NCI-H460 (cell line): ENCODE results near the gene FOXJ3. TPM values are rescaled to one million over a fixed set of nuclear protein-coding genes. Genes with fewer than 3 reads are reported as not detected.

Experiments used
- DNase-seq: peaks from one replicate; pipeline ENCODE4 v3.0.0-alpha.2; 2016; ENCODE audit warnings: low read depth; ENCODE audit errors: extremely low read depth
- total RNA-seq: library from RNA; depleted of rRNA; stranded (reverse); fragments of >200 nt; shearing (Covaris generic); gene quantifications from 2 replicates; pipeline ENCODE4 v1.2.3, GENCODE V29; 2014

Gene FOXJ3
- total RNA-seq, 1 experiment from 2014 or later = 30.0 TPM

DNA sequence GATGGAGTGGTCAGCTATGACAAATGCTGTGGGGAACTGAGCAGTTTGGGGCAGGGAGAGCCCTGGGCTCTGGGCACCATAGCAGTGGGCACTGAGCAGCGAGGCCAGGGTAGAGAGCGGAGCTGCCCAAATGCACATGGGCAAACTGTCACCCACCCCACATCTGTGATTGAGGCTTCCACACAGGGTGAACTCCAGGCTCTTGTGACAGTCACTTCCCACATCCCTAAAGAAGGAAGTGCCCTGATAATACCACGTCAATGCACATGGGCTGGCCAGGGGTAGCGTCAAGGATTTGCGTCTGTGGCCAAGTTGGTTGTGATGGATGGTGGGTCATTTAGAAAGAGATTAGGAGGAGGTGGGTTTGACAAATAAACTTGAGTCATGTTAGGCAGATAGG lies 184.4 kb downstream of the FOXJ3 start:
- no peak for DNase-seq

GRCh38 chr1:42148166-42148565 lies 186.9 kb downstream of the FOXJ3 start:
- no peak for DNase-seq

DNA sequence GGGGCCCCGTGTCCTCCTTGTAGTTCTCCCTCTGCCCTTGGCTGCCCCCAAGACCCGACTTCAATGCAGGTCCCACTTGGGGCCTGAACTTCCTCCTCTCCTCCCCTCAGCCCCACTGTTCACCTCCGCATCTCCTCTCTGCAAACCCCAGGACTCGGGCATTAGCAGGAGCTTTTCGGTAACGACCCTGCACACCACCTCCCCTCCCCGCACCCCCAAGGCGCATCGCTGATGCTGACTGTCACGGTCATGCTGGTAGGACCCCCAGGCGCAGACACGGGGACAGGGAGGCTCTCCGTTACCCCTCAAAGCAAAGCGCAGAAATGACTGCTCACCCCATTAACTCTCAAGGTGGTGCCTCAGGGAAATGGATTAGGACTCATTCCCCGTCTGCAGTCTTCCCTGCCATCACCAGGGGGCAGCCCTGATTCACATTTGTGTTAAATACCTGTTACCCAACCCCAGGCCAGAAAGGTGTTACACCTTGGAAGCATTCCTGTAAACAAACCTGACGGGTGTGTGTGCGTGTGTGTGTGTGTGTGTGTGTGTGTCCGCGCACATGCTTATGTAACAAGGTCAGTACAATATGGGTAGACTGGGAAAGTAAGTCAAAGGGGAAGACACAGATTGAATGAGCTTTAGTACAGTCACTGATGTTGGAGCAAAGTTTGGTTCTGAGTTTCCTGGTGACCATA lies 188.3 kb downstream of the FOXJ3 start:
- peak; percentile 56 for DNase-seq

DNA sequence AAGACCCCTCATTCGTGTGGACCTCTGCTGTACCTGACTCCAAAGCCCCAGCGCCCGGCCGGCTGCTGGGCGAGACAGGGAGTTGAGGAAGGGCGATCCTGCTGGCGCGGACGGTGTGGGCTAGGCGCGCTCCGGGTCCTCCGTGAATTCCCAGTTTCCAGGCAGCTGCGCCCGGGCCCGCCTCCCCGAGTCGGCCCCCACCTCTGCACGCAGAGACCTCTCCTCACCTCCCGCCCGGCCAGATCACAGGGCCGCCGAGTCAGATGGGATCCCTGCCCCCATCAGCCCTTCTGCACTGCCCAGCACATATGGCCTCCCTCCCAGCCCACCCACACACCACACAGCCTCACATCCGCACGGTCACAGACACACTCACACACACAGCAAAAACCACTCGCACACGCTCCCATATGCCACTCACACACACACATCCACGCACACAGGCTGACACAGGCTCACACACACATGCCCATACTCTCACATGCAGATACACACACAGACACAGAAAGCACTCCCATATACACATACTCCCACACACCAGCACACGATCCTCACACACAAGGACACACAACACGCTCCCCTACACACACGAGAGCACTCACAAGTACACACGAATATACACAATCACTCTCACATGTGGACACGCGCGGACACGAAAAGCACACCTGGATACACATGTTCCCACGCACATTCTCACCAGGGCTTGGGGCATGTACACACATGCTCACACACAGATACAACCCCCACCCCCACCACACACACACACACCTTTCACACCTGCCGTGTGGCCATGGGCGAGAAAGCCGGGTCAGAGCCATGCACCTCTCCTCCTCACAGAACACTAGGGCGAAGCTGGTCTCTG lies 189.0 kb downstream of the FOXJ3 start:
- no peak for DNase-seq

DNA sequence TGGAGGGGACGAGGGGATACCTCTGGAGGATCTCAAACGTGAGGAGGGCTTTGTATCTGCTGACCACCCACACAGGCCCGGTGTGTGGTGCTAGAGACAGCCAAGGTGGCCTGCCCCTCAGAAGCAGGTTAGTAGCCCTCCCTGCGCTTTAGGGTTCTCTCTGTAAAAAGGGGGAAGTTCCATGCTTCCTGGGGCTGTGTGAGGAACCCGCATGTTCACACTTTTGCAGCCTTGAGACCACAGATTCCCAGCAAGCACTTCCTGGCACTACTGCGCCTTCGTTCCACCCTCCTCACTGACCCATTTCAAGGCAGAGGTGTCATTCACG lies 189.7 kb downstream of the FOXJ3 start:
- no peak for DNase-seq

GRCh38 chr1:42144711-42145388 lies 190.2 kb downstream of the FOXJ3 start:
- no peak for DNase-seq

- no peak for DNase-seq
Observed at GRCh38 chr1:42143896-42144710, 190.9 kb downstream of the FOXJ3 start.

DNA sequence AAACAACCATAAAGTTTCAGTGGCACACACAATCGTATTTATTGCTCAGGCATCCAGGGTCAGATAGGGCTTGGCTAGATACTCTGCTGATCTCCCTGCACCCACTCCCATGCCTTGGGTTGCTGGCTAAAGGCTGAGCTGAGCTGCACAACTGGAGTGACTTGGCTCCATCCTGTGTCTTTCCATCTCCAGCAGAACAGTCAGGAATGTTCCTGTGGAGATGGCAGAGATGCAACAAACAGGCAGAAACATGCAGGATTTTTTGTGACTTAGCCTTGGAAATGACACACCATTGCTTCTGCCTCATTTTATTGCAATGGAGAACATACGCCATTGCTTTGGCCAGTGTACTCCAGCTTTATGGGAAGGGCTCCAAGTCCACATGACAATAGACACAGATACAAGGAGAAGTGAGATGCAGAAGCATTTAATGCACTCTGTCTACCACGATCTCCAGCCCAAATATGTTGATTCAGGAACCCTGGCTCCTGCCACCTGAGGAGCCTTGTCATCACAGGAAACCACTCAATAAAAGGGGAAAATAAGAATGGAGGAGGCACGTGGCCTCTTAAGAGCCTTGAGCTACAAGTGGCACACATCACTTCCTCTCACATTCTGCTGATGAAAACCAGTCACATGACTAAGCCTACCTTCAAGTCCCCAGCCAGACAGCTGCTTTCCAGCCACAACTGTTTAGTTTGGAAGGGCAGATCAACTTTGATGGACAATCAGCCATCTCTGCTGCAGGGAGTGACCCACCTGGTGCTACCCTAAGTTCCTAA lies 191.9 kb downstream of the FOXJ3 start:
- DNase-seq = no peak

DNA sequence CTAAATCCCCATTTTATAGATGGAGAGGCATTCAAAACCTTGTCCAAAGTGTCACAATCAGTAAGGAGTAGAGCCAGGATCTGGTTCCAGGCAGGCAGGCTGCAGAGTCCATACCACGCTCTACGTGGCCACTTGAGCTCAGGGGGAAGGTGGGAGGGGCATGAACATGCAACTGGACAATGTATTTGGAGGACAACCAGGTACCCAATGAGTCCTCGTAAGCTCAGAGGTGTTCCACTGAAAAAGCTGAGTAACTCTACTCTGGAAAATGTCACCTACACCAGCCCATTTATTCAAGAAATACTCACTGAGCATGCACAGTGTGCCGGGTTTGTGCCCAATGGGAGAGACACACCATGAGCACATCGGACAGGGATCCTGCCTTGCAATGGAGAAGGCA lies 193.1 kb downstream of the FOXJ3 start:
- no peak for DNase-seq

- DNase-seq = no peak
Observed at GRCh38 chr1:42140191-42140590, 194.8 kb downstream of the FOXJ3 start.

GRCh38 chr1:42139444-42139843 lies 195.6 kb downstream of the FOXJ3 start:
- no peak for DNase-seq

DNA sequence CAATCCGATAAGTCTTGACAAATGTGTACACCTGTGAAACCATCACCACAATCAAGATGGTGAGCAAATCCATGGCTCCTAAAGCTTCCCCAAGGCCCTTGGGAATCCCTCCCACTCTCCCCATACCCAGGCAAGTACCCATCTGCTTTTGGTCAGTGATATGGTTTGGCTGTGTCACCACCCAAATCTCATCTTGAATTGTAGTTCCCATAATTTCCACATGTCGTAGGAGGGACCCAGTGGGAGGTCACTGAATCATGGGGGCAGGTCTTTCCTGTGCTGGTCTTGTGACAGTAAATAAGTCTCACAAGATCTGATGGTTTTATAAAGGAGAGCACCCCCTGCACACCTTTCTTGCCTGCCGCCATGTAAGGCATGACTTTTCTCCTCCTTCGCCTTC lies 196.4 kb downstream of the FOXJ3 start:
- no peak for DNase-seq

DNA sequence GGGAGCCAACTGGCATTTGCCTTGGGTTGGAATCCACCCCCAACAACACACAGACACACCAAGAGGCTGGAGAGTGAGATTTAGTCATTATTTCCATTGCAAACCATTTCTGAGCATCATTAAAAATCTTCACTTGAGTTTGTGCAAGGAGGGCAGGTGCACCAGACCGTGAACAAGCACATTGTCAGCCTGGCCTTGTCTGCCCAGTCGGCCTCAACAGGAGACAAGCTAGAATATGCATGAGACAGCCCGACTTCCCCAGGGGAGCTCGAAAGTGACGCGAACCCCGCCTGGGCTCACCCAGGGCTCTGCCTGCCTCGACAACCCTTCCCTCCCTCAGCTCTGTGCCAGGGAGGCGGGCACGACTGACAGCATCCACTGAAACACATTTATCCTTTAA lies 197.3 kb downstream of the FOXJ3 start:
- no peak for DNase-seq

DNA sequence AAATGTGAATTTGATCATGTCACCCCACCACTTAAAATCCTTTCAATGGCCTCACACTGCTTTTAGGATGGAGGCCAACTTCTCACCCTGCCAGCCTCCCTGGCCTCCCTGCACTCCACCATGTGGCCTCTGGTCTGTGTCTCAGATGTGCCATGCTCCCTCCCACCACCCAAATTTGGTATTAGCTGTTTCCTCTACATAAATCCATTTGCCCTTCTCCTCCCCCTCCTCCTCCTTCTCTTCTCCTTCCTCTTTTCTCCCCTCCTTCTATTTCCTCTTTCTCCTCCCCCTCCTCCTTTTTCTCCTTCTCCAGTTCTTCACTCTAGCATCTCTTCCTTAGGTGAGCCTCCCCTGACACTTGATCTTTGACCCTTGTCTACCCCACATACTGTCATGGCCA lies 198.6 kb downstream of the FOXJ3 start:
- DNase-seq = no peak

DNA sequence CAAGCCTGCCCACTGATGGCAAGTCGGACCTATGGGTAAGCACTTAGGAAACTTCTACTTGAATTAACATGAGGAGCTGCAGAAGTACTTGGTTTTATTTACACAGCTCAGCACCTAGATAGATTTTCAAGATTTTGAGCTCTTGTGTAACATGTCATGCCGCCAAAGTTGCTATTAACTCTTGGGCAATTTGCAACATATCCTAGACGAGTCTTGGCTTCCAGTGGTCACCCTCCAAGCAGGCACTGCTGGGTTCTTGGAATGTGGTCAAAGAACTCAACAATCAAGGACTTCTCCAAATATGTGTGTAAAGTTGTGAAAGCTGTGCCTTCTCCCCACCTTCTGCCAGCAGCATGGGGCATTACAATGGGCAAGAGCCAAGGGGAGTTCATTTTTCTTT lies 199.6 kb downstream of the FOXJ3 start:
- no peak for DNase-seq

- DNase-seq = no peak
Observed at GRCh38 chr1:42133809-42134526, 201.1 kb downstream of the FOXJ3 start.

- DNase-seq = no peak
Observed at GRCh38 chr1:42133390-42133789, 201.6 kb downstream of the FOXJ3 start.

DNA sequence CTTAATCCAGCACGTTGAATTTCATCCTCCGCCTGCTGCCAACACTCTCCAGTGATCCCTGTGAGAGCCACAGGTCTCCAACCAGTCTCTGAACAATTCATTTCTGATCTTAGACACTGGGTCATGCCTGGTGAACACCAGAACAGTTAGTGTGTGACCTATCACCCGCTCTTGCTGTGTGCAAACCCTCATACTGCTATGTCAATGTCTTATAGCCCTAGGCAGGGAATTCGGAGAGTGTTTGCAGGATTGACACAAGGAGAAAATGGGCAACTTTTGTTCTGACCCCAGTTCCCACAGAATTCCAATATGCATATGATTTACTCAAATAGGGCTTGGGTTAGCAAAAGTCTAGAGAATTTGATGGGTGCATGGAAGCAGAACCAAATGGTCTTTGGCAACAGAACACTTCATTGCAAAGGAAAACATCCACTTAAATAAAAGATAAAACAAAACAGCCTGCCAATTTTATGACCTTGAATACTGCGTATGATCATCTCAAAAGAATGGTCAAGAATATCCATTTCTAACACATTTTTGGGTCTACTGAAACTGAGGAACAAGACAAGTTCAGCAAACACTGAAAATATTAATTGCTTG lies 204.9 kb downstream of the FOXJ3 start:
- DNase-seq = no peak

- no peak for DNase-seq
Observed at GRCh38 chr1:42128964-42129363, 206.1 kb downstream of the FOXJ3 start.
